Measurements from ENCODE around the gene KRT1. TPM values are rescaled to one million over a fixed set of nuclear protein-coding genes. Genes with fewer than 3 reads are reported as not detected.

KRT1 gene
- total and polyA plus RNA-seq, 2 donors (not counting 1 experiment from before 2014, with no cell fraction given), result not detected

- POLR2A ChIA-PET, result no interaction called here
- H3K27ac ChIP-seq (ENCODE audit: low read length in 2 of 2), result no peak overlapping the region
- H3K4me1 Mint-ChIP-seq, result no peaks in the 10 kb centered on the region
Measured at GRCh38 chr12:52644078-52644415, 36.2 kb downstream of the KRT1 start.

More at GRCh38 chr12:52644078-52644415, 36.2 kb downstream of the KRT1 start:
- no peak overlapping the region for H3K4me2 ChIP-seq (replicated peaks; ENCODE audit: low read depth, low read length, poor library complexity, severe bottlenecking)
- WGBS (ENCODE audit: insufficient coverage), result 88% methylated on average over 5 of the region's 6 CpGs
- no peak overlapping the region for H3K4me3 ChIP-seq (ENCODE audit: control extremely low read depth in 1 of 5, extremely low read depth in 1 of 5, insufficient read depth in 1 of 5, low read depth in 2 of 5, low read length in 4 of 5)
- no peaks in the 10 kb centered on the region for H4K20me1 ChIP-seq (ENCODE audit: control insufficient read depth, insufficient read depth, low read length, poor library complexity, severe bottlenecking)
- CTCF ChIA-PET, result no interaction called here
- Mint-ChIP-seq H3K27me3 (peaks cover 16% of the 10 kb centered on the region), H3K27ac (no peak overlapping the region), H3K4me3 (no peak overlapping the region), H3K9me3 (ENCODE audit: insufficient read depth) (peaks cover 2% of the 10 kb centered on the region)
- no peaks in the 10 kb centered on the region for H3K36me3 ChIP-seq (replicated peaks in 1 of 2; ENCODE audit: control extremely low read depth in 1 of 2, control insufficient read depth in 1 of 2, extremely low read depth in 1 of 2, insufficient read depth in 2 of 2, low read length in 1 of 2)
- no peak overlapping the region for H2AFZ ChIP-seq (ENCODE audit: insufficient read depth, low read depth, low read length, poor library complexity, severe bottlenecking)
- TF ChIP-seq CTCF (IDR thresholded peaks at IDR 0.05), result no peak
- TF ChIP-seq EZH2 (IDR thresholded peaks at IDR 0.05; ENCODE audit: borderline replicate concordance, insufficient read depth, low read depth, low read length, poor library complexity, severe bottlenecking), result no peak
- H3K27me3 ChIP-seq (replicated peaks in 1 of 4; ENCODE audit: control extremely low read depth in 1 of 4, control insufficient read depth in 3 of 4, insufficient read depth in 4 of 4, low read length in 3 of 4), result peaks cover 0 to 4% (median 0%) of the 10 kb centered on the region in 4 experiments
- peaks cover 0 to 4% (median 0%) of the 10 kb centered on the region in 3 donors for H3K9me3 ChIP-seq (ENCODE audit: control extremely low read depth in 1 of 3, control insufficient read depth in 2 of 3, insufficient read depth in 1 of 3, low read length in 2 of 3)
- ATAC-seq (ENCODE audit: low read depth) (no peak), DNase-seq (no peak)
- no peaks in the 10 kb centered on the region for H3K79me2 ChIP-seq (ENCODE audit: control insufficient read depth, insufficient read depth, low read length)
- H3K4me1 ChIP-seq (ENCODE audit: control insufficient read depth in 2 of 2, insufficient read depth in 2 of 2, low read length in 2 of 2), result no peaks in the 10 kb centered on the region
- no peak overlapping the region for H3K9ac ChIP-seq (ENCODE audit: low read length)
- intact Hi-C loops (cut with micrococcal nuclease), result no loop called here
